PC-3 (cell line): ENCODE measurements around the gene CLSTN1. TPM values are rescaled to one million over a fixed set of nuclear protein-coding genes. Genes with fewer than 3 reads are reported as not detected.

Source experiments
- ATAC-seq: fragments of 200-7000 bp; cut with Tn5 transposase; 2 replicates; pipeline ENCODE4 v1.9.1; 2020; ENCODE audit warnings: mild to moderate bottlenecking, moderate library complexity
- BruUV-seq: library from RNA; stranded (reverse); fragments of 400-500 nt; replicated peaks from 2 replicates; lab custom pipeline; 2021; lab: Mats Ljungman, UMichigan
- CTCF ChIA-PET: fragments of 300-600 bp; sonication (Branson Sonifier 250); formaldehyde crosslinking; loops from one replicate; lab custom pipeline; 2022; ENCODE audit warnings: antibody characterized with exemption; lab: Charles Lee
- POLR2A ChIA-PET: fragments of 300-600 bp; sonication (Branson Sonifier 250); formaldehyde crosslinking; loops from one replicate; lab custom pipeline; 2022; ENCODE audit warnings: antibody characterized with exemption; ENCODE audit not compliant: unreplicated experiment; lab: Charles Lee
- DNase-seq: peaks from one replicate; pipeline ENCODE4 v3.0.0-alpha.2; 2015
- H2AFZ ChIP-seq: fragments of 300-600 bp; sonication (generic); 2 replicates; pipeline ENCODE4 v1.6.0; 2016; ENCODE audit warnings: antibody characterized with exemption, low read length
- H3F3A ChIP-seq: fragments of 300-600 bp; sonication (generic); one replicate; pipeline ENCODE4 v1.6.0; 2017; ENCODE audit warnings: antibody characterized with exemption, low read length, control low read depth, mild to moderate bottlenecking; ENCODE audit not compliant: unreplicated experiment
- H3K27ac ChIP-seq: fragments of 300-600 bp; sonication (generic); 2 replicates; pipeline ENCODE4 v1.5.1; 2016; ENCODE audit warnings: mild to moderate bottlenecking, low read length
- H3K27me3 ChIP-seq: fragments of 300-600 bp; sonication (generic); 2 replicates; pipeline ENCODE4 v1.6.1; 2016; ENCODE audit warnings: low read length, mixed read lengths
- H3K36me3 ChIP-seq: fragments of 300-600 bp; sonication (generic); 2 replicates; pipeline ENCODE4 v1.6.1; 2016; ENCODE audit warnings: low read depth, mixed run types, low read length, mixed read lengths
- H3K4me1 ChIP-seq: fragments of 300-600 bp; sonication (generic); 2 replicates; pipeline ENCODE4 v1.5.1; 2016; ENCODE audit warnings: low read length; ENCODE audit not compliant: insufficient read depth
- H3K4me2 ChIP-seq: fragments of 300-600 bp; sonication (generic); 2 replicates; pipeline ENCODE4 v1.6.0; 2016; ENCODE audit warnings: low read length
- H3K4me3 ChIP-seq: fragments of 300-600 bp; sonication (generic); 2 replicates; pipeline ENCODE4 v1.5.1; 2016; ENCODE audit warnings: mild to moderate bottlenecking, low read length, mixed read lengths
- H3K79me2 ChIP-seq: fragments of 300-600 bp; sonication (generic); 2 replicates; pipeline ENCODE4 v1.6.1; 2017; ENCODE audit warnings: low read length, mixed read lengths
- H3K9ac ChIP-seq: fragments of 300-600 bp; sonication (generic); 2 replicates; pipeline ENCODE4 v1.6.0; 2016; ENCODE audit warnings: mild to moderate bottlenecking, low read length
- H3K9me2 ChIP-seq: fragments of 300-600 bp; sonication (generic); replicated peaks from 2 replicates; pipeline ENCODE4 v1.6.1; 2016; ENCODE audit warnings: mixed run types, low read length, mixed read lengths
- H3K9me3 ChIP-seq: fragments of 300-600 bp; sonication (generic); 2 replicates; pipeline ENCODE4 v1.6.1; 2016; ENCODE audit warnings: low read length, mixed read lengths
- H4K20me1 ChIP-seq: fragments of 300-600 bp; sonication (generic); 2 replicates; pipeline ENCODE4 v1.6.1; 2016; ENCODE audit warnings: low read length, mixed read lengths
- CTCF ChIP-seq: fragments of 300-600 bp; sonication (generic); conservative IDR thresholded peaks from 2 replicates; pipeline ENCODE4 v1.5.1; 2017; ENCODE audit warnings: antibody characterized with exemption, low read depth, mild to moderate bottlenecking, low read length
- EZH2 ChIP-seq: fragments of 300-600 bp; sonication (generic); IDR thresholded peaks from one replicate; pipeline ENCODE4 v1.6.1; 2017; ENCODE audit warnings: antibody characterized with exemption, mild to moderate bottlenecking, low read length; ENCODE audit not compliant: unreplicated experiment
- EZH2phosphoT487 ChIP-seq: fragments of 300-600 bp; sonication (generic); IDR thresholded peaks from 2 replicates; pipeline ENCODE4 v1.6.1; 2018; ENCODE audit warnings: mild to moderate bottlenecking, antibody characterized with exemption, low read length, borderline replicate concordance
- intact Hi-C: fragments of 100-400 bp; cut with micrococcal nuclease; formaldehyde crosslinking; loops from 2 replicates; pipeline ENCODE4 v1.9.0; 2023
- total RNA-seq: library from RNA; depleted of rRNA; stranded (reverse); fragments of >200 nt; gene quantifications from 2 replicates; pipeline ENCODE4 v1.2.3, GENCODE V29; 2014

The CLSTN1 gene
- total RNA-seq, 1 experiment from 2014 or later, result 98.3 TPM

GRCh38 chr1:9868244-9868590 is 44.5 kb upstream of the CLSTN1 start:
- TF ChIP-seq EZH2, result no peak
- TF ChIP-seq EZH2phosphoT487, result no peak
- TF ChIP-seq CTCF, result no peak
- BruUV-seq, result no TSS peak
- H3K4me1 ChIP-seq, result peaks cover 11% of the 10 kb centered on the region
- H3K36me3 ChIP-seq, result no peaks in the 10 kb centered on the region; the same call in 1 of the 2 replicates
- intact Hi-C loops, result no loop called here
- H4K20me1 ChIP-seq, result no peaks in the 10 kb centered on the region
- H2AFZ ChIP-seq, result no peak overlapping the region
- no peaks in the 10 kb centered on the region for H3K27me3 ChIP-seq
- no peaks in the 10 kb centered on the region for H3K79me2 ChIP-seq
- no peaks in the 10 kb centered on the region for H3K9me3 ChIP-seq
- H3K9me2 ChIP-seq, result no peaks in the 10 kb centered on the region
- no peak overlapping the region for H3K4me2 ChIP-seq
- ATAC-seq (no peak), DNase-seq (no peak)
- CTCF ChIA-PET, result interaction anchor here (0.8 to 1.6 kb wide), 2 partner anchors 25 to 84 kb away, joined by 3 to 16 read pairs; no protein-coding TSS in a partner anchor
- no peak overlapping the region for H3K9ac ChIP-seq
- POLR2A ChIA-PET, result no interaction called here
- H3F3A ChIP-seq, result no peaks in the 10 kb centered on the region
- no peak overlapping the region for H3K27ac ChIP-seq
- H3K4me3 ChIP-seq, result no peak overlapping the region

DNA sequence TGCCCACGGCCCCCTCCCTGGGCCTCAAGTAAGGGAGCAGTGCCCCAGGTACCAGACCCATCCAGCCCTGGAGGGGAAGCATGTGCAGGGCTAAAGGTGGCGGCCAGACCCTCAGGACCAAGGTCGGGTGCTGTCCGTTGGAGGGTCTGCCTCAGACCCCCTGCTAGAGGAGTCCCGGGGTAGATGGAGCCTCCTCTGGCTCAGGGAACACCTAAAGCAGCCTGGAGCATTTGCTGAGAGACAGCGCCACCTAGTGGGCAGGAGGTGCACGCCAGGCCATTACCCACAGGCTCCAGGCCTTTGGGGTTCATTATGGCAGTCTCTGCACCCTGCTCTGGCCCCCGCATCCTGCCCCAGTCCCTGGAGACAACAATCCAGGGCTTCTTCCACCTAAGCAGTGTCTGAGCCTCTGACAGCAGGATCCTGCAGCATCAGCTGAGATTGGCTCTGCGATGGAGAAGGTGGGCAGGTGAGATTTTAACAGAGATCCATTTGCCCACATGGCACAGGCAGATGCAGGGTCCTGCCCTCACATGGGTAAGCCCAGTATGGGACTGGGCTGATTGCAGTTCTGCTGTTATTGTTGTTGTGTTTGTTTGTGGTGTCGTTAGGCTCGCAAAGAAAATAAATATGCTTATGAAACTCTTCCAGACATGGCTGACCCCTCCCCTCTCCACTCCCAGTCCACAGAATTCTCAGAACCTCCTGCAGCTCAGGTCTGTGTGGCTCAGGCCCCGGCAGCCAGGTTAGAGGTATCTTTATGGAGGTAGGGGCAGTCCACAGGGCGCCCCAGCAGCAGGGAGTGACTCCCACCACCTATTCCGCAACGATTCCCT is 43.9 kb upstream of the CLSTN1 start:
- H4K20me1 ChIP-seq, result no peaks in the 10 kb centered on the region
- ATAC-seq, result peak; percentile 95

More for the DNA sequence above, 43.9 kb upstream of the CLSTN1 start:
- POLR2A ChIA-PET, result no interaction called here
- Histone ChIP-seq H3K9me3 (no peaks in the 10 kb centered on the region), H3K4me2 (no peak overlapping the region), H3K4me3 (no peak overlapping the region), H3K27ac (no peak overlapping the region), H3K27me3 (no peaks in the 10 kb centered on the region), H3K9me2 (no peaks in the 10 kb centered on the region), H3F3A (no peaks in the 10 kb centered on the region), H3K9ac (no peak overlapping the region), H2AFZ (no peak overlapping the region), H3K36me3 (no peaks in the 10 kb centered on the region; the same call in 1 of the 2 replicates), H3K79me2 (no peaks in the 10 kb centered on the region), H3K4me1 (peaks cover 5% of the 10 kb centered on the region)
- DNase-seq, result peak; percentile 77
- no TSS peak for BruUV-seq
- intact Hi-C loops, result loop anchor here (1.0 to 2.0 kb wide), 4 partner anchors 43 to 241 kb away; no protein-coding TSS in a partner anchor
- CTCF ChIA-PET, result interaction anchor here (1.6 kb wide), 1 partner anchor 83 kb away, joined by 16 read pairs; no protein-coding TSS in a partner anchor
- TF ChIP-seq CTCF (peak; percentile 95), EZH2 (no peak)
